Nucleus accumbens (tissue), 56 donors: ENCODE results near the gene GPR18.
"Not testable (repeated sequence)": the region's sequence is repeated elsewhere in the genome, so short reads cannot be mapped to it uniquely, and the experiment has no call there.

Experiments
- DNase-seq, 56 donors: peaks; one replicate each; lab custom pipeline; 2025; lab: John Stamatoyannopoulos, UW

GPR18 gene

DNA sequence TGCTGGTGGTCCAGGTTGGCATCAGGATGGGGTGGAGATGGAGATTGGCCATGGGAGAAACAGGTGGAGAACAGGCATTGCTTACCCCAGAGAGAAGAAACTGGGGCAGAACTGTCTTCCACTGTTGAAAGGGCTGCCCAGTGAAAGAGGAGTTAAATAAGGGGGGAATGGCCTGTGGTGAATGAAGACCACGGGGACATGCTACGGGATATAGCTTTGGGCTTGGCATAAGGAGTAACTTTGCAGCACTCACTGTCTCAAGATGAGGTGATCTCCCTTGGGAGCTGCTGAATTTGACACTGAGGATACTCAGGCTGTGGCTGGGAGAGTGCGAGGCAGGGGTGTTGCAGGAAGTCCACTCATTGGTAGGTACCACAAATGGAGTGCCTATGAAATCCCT, 10.6 kb upstream of the GPR18 start:
- no peak for DNase-seq

DNA sequence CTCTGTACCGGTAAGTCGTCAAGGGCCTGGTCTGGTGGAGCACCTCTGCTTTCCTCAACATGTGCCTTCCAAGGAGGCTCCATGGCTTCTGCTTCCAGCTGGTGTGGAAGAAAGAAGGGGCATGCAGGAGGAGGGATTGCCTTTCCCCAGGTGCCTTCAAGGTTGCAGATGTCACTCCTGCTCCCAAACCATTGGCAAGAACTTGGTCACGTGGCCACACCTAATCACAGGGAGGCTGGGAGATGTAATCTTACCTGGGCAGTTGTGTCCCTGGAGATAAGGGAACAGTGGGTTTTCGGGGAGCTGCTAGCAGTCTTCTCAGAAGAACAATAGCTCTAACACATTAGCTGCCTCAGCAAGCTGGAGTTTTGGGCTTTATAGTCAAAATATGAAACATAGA, 9.7 kb upstream of the GPR18 start:
- DNase-seq = no peak

DNA sequence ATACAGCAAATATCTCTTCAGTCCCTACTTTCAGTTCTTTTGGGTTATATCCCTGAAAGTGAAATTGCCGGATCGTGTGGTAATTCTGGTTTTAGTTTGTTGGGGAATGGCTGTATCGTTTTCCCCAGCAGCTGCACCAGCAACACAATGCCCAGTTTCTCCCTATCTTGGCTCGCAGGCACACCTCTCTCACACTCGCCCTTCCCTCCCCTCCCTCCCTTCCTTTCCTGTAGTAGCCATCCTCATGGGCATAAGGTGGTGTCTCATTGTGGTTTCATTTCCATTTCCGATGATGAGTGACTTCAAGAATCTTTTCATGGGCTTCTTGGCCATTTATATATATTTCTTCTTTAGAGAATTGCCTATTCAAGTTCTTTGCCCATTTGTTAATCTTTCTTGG, 8.6 kb upstream of the GPR18 start:
- no peak for DNase-seq

DNA sequence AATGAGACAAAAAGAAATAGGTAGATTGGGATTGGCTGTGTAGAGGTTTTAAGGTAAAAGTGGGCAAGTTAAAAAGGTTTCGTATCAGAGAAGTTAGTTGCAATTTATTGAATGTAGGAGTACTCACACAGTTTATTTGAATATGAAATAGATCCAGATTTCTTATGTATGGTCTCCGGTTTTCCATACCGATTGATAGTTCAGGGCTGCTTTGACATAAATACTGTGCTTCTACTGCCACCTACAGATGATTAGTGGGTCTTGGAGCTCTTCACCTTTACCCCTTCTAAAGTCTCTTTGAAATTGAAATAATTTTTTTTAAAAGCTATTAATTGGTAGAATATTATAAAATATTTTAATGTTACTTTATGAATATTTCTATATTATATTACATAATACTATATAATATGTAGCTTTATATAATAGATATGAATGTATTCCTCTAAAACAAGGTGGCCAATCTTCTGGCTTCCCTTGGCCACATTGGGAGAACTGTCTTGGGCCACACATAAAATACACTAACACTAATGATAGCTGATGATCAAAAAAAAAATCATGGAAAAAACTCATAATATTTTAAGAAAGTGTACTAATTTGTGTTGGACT, 7.7 kb upstream of the GPR18 start:
- peak in 2 of 56 donors; percentile 4 to 8 for DNase-seq

DNA sequence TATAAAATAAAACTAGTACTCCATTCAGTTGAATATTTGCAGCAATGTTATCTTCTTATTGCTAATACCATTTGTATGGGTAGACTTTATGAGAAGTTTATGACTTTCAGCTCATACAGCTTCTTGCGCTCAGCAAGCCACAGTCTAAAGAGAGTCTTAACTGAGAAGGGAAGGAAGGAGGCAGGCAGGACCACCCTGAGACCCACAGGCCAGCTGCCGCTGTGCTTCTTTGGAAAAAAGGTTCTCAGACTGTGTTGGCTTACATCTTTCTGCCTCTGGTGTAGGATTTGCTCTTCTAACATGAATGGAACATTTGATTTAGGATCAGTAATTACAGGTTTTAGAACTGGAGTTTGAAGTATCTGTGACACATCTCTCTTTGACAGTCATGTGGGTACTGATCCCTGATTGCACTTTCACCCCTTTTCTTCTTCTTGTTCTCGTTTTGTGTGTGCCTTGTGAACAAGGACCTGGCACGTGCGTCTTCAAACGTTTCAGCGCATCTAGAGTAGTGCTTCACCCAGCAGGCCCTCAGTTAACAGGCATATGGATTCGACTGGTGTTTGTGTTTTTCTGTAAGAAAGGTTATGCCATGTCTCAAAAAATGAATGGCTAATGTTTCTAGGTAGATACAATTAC, 7.1 kb upstream of the GPR18 start:
- DNase-seq = no peak

DNA sequence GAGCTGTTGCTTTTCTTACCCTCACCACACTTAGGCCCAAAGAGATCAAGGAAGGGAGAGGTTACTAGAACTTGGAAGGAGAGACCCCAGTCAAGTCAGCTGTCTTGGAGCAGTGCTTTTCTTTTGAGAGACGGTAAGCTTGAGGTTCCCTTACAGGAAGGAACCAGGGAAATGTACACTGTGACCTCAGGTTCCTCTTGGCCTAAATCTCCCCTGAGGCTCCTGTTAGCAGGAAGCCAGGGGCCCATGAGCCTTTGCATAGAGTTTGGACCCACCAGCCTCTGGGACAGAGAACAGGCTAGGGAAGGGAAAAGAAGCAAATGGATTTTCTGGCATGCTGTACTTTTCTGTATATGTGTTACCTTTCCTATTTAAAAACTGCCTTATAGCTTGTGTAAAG, 5.9 kb upstream of the GPR18 start:
- DNase-seq = no peak

DNA sequence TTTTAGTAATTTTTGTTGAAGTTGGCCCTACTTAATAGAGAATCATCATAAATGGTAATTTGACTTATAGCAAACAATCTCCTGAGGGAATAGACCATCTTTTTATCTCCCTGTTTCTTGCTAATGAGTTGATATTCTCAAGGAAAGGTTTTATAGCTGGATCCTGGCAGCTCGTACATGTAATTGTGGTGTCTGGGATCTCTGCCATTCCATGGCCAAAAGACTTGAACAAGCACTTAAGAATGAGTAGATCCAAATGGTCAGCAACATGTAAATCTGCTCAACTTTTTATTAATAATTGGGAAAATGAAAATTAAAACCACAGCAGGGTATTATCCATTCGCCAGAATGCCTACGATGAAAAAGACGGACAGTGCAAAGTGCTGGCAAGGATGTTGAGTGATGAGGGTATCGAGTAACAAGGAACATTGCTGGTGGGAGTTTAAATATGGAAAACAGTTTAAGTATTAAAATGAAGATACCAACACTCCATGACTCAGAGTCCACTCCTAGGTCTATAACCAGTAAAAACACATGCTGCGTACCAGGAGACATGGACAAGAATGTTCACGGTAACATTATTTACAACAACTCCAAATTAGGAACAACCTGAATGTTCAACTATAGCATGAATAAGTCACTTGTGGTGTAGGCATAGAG, 5.1 kb upstream of the GPR18 start:
- DNase-seq = no peak

DNA sequence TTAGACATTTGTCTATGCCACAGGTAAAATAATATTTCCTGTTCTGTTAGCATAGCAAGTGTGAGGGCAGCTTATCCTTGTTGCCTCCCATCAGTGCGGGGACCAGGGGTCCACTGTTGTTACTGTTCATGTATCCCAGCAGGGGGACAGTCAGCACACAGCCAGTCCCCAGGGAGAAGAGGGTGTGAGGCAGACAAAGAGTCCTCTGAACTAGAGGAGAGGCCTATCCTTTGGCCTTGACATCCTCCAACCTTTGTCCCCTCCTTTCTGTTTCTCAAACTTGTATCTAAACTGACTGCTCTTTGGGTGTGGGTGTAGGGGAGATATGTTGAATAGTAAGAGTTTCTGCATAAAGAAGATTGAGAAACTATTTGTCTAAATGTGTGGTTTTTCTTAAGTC, 2.9 kb upstream of the GPR18 start:
- no peak for DNase-seq

DNA sequence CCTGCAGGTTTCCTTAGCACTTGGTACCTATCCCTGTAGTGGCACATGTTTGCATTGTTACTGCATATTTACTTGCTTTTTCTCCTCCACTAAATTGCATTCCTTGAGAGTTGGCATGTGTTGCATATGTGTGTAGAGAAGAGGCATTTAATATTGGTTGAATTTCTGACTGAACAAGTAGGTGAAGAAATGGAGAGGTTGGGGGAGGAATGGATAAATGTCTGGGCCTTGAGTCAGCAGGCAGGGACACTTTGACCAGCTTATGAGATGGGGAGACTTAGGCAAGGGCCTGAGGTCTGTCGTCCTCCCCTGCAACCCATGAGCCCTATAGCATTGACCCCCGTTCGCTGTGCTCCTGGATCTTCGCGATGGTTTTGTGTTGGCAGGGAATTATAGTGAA, 2.0 kb upstream of the GPR18 start:
- no peak for DNase-seq

DNA sequence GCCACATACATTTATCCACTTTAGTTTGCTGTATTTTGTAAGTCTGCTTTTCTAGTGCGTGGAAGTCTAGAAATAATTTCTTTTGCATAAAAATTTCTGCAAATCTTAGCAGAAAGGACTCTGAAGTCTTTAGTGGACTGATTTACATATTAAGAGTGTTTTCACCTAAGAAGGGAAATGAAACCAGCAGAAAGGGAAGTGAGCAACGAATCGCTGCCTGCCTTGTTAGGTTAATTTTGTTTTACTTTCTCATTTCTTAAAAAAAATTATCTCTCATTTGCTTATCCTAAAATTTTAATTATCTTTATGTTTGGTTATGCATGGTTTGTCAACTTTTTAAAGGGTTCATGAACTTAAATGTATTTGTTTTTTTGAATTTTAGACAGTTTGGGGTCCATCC, 767 bp upstream of the GPR18 start:
- DNase-seq = no peak

DNA sequence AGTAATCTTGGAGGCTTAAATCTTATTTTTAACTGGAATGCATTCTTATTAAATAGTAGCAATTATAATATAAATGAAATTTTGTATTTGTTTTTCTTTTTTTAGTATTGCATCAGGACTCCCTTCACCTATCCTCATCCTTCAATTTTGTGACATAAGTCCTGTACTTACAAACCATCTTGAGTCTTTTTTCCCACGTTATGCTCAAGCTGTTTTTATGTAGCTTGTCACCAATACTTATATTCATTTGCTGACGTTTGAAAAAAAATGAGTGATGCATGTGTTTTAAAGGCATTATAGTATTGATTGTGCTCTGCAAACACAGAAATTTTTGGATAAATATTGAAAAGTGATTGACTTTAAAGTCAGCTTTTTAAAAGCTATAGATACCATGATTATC, 888 bp downstream of the GPR18 start:
- DNase-seq = no peak

DNA sequence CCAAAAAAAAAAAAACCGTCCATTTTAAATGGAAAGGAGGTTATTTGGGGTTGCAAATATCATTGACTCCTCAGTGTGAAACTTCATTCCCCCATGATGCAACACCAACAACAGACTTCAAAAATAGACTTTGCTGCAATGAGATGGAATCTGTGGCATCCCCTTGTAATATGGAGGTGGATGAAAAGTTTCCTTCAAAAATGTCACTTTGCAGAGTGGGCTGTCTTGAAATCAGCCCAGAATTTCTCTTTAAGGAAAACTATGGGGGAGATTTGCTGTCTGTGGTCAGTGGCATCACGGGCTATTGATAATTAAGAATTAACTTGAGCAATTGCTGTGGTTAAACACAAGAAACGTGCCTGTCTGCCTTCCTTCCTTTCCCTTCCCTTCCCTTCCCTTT, 1.5 kb downstream of the GPR18 start:
- DNase-seq = no peak

DNA sequence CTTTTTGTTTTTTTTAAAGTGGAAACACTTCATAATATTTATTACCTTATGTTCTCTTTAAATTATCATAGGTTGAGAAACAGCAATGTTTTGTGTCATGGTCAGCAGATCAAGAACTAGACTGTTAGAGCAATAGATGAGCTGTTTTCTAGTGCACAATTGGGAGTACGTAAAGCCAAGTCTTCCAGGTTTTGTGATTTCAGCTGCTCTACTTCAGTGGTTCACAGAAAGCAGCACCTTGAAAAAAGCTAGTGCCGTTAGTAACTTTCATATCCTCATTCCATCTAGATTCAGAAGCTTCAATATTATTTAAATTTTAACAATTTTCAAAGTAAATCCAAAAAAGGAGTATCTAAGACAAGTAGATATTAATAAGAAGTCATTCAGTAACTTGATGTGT, 1.9 kb downstream of the GPR18 start:
- no peak for DNase-seq

DNA sequence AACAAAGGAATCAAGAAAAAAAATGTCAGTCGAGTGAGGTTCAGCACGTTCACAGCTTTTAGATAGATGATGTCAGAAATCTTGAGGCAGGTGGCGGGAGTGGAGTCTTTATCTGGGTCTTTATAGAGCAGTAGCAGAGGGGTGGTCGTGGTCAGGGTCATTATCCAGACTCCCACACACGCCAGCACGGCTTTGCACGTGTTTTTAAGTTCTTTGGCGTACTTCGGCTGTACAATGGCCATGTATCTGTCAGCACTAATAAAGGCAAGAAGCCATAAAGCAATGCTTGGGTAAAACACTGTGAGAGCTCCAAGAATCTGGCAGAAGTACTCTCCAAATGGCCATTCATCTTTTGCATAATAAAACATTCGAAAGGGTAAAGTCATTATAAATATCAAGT, 2.9 kb downstream of the GPR18 start:
- no peak for DNase-seq

DNA sequence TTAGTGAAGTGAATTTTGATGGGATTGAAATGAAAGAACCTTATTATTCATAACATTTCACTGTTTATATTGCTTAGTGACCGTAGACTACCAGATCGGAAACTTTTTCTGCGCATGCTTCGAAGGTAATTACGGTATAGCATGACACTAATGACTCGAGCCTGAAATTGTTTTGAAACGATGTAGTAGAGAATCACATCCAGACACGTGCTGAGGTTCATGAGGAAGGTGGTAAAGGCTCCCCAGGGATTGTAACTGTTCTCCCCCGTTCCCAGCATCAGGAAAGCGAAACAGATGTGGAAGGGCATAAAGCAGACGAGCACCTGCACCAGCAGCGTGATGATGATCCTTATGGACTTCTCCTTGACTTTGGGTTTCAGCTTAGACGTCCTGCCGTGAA, 3.3 kb downstream of the GPR18 start:
- DNase-seq = no peak

DNA sequence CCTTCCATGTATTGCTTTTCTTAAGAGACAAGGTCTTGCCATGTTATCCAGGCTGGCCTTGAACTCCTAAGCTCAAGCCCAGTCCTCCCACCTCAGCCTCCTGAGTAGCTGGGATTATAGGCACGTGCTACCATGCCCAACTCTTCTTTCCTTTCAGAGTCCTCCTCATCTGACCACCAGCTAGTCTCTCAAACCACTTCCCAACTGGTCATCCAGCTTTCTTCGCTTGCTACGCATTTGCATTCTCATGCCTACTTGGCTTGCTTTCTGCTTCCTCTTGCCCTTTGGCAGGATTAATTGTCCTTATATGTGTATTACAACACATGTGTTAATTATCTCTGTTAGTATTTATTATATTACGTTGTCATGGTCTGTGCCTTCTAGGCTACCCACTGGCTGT, 6.3 kb downstream of the GPR18 start:
- DNase-seq = no peak

DNA sequence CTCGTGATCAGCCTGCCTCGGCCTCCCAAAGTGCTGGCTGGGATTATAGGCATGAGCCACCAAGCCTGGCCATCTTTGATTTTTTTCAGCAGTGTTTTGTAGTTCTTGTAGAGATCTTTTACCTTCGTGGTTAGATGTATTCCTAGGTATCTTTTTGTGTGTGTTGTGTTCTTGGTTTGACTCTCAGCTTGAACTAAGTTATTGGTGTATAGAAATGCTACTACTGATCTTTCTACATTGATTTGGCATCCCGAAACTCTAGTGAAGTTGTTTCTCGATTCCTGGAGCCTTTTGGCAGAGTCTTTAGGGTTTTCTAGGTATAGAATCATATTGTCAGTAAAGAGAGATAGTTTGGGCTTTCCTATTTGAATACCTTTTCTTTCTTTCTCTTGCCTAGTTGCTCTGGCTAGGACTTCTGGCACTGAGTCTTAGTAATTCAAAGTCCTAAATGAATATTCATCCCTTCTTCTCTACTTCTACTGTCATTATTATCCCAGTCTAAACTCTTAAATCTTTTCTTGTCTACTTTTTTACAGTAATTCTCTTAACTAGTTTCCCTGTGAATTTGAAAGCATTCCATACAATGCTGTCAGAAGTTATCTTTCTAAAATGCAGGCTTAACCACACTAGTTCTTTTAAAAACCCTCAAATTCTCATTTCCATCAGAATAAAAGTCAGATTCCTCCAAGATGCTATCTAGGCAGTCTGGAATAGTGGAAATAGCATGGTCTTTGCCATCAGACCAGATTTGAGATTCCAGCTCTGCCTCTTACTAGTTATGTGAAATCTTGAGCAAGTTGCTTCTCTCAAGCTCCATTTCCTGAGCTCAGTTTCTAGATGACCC, 7.0 kb downstream of the GPR18 start:
- DNase-seq = no peak

DNA sequence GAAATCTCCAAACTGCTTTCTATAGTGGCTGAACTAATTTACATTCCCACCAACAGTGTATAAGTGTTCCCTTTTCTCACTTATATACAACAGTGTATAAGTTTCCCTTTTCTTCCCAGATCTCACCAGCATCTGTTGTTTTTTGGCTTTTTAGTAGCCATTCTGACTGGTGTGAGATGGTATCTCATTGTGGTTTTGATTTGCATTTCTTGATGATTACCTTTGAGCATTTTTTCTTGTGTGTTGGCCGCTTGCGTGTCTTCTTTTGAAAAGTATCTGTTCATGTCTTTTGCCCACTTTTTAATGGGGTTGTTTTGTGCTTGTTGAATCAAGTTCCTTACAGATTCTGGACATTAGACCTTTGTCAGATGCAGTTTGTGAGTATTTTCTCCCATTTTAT, 8.6 kb downstream of the GPR18 start:
- not testable (repeated sequence) for DNase-seq

DNA sequence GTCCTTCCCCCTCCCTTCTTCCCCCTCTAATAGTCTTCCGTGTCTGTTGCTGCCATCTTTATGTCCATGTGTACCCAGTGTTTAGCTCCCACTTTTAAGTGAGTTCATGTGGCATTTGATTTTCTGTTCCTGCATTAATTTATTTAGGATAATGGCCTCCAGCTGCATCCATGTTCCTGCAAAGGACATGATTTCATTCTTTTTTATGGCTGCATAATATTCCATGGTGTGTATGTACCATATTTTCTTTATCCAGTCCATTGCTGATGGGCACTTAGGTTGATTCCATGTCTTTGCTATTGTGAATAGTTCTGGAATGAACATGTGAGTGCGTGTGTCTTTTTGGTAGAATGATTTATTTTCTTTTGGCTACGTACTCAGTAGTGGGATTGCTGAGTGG, 9.0 kb downstream of the GPR18 start:
- DNase-seq = not testable (repeated sequence)

DNA sequence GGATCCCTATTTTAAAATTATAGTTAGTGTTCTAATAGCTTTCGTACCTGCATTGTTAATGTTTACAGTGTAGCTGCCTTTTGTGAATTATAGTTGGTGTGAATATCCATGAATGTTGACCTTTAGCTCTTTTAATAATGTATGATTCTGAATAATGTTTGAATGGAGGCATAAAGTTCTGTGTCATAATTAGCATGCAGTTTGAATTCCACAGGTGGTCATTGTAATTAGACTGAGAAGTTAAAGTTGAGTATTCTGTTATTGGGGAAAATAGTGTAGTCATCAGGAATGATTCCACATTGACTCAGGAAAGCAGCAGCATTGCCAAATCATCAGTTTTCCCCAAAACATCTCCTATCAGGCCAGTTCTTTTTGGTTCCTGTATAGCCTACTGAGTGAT, 12.1 kb downstream of the GPR18 start:
- DNase-seq = no peak

DNA sequence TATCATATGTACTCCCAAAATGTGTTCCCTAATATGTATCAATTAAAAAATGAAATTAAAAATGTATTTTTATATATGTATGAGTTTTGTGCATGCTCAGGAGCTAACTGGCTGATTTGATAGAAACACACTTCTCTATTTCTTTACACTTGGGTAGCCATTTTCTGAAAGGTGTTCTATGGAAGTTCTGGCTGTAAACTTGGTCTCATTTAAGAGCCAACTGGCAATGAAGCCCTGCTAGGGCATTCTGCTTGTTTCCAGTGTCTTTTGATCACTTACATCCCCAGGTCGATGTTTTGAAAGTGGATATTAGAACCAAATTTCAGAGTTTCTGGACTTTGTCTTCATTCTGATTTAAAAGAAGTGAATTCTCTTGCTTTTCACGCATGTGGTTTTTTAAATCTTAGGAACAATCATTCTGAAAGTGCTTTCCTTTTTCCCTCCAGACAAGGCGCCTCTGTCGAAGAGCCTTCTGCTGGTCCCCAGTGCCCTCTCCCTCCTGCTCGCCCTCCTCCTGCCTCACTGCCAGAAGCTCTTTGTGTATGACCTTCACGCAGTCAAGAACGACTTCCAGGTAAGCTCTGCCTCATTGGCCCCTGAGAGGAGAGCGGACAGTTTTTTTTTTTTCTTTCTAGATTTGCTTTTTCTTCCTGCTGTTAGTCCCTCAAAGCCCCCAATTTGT, 20.1 kb downstream of the GPR18 start:
- peak in 2 of 56 donors; percentile 6 to 9 for DNase-seq
